Measurements from ENCODE around the gene C9orf40. TPM values are rescaled to one million over a fixed set of nuclear protein-coding genes. Genes with fewer than 3 reads are reported as not detected.
A peak's percentile ranks its signal among the peaks of the same experiment; 100 is the strongest.

The C9orf40 gene, protein sequence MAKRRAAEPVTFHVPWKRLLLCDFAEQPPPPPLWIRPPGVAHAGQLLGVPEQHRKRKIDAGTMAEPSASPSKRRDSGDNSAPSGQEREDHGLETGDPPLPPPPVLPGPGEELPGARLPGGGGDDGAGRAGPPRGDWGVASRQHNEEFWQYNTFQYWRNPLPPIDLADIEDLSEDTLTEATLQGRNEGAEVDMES
- polyA plus RNA-seq, result 1 to 10 TPM; 1.2 to 3.3 (median 3.3) TPM

- 0 to 1% (median 1%) methylated on average over 87 to 125 of the region's 125 CpGs for WGBS, 3 donors
Observed at GRCh38 chr9:74952201-74953151, at the start of gene C9orf40. C9orf40 (minus strand) TSS chr9:74952912; CDS start chr9:74952611, 301 bp downstream.

GRCh38 chr9:75001719-75002421, 49.2 kb upstream of the C9orf40 start:
- H3K27ac ChIP-seq (ENCODE audit: low read depth, low read length), result no peak overlapping the region
- WGBS, 3 donors, result 55 to 60% (median 58%) methylated on average over 4 of the region's 4 CpGs

More at GRCh38 chr9:74952201-74953151, at the start of gene C9orf40:
- peak within 1 kb of the TSS; percentile 94 for H3K27ac ChIP-seq (ENCODE audit: low read depth, low read length)

- WGBS, 3 donors, result 89 to 98% (median 97%) methylated on average over 2 of the region's 2 CpGs
- H3K27ac ChIP-seq (ENCODE audit: low read depth, low read length), result no peak overlapping the region
Observed at GRCh38 chr9:75000835-75001234, 48.1 kb upstream of the C9orf40 start.

GRCh38 chr9:74985041-74985440, 32.3 kb upstream of the C9orf40 start:
- H3K27ac ChIP-seq (ENCODE audit: low read depth, low read length), result no peak overlapping the region

GRCh38 chr9:74983709-74984108, 31.0 kb upstream of the C9orf40 start:
- no peak overlapping the region for H3K27ac ChIP-seq (ENCODE audit: low read depth, low read length)
- 98 to 100% (median 98%) methylated on average over 1 of the region's 1 CpG for WGBS, 3 donors

- WGBS, 3 donors, result 96 to 97% (median 96%) methylated on average over 4 of the region's 4 CpGs
- H3K27ac ChIP-seq (ENCODE audit: low read depth, low read length), result no peak overlapping the region
Observed at GRCh38 chr9:74979844-74980243, 27.1 kb upstream of the C9orf40 start.

GRCh38 chr9:74977287-74977686, 24.6 kb upstream of the C9orf40 start:
- H3K27ac ChIP-seq (ENCODE audit: low read depth, low read length), result no peak overlapping the region
- WGBS, 3 donors, result 86 to 94% (median 89%) methylated on average over 4 of the region's 4 CpGs

GRCh38 chr9:74975538-74975937, 22.8 kb upstream of the C9orf40 start:
- WGBS, 3 donors, result 97 to 99% (median 98%) methylated on average over 5 of the region's 5 CpGs
- H3K27ac ChIP-seq (ENCODE audit: low read depth, low read length), result no peak overlapping the region

DNA sequence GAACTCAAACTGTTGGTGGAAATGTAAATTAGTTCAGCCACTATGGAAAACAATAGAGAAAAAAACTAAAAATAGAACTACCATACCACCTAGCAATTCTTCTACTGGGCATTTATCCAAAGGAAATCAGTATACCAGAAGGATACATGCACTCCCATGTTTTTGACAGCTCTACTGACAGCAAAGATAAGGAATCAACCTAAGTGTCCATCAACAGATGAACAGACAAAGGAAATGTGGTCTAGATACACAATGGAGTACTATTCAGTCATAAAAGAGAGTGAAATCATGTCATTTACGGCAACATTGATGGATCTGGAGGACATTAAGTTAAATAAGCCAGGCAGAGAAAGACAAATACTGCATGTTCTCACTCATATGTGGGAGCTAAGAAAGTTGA, 21.8 kb upstream of the C9orf40 start:
- H3K27ac ChIP-seq (ENCODE audit: low read depth, low read length), result no peak overlapping the region
- WGBS, 3 donors, result 94 to 97% (median 97%) methylated on average over 1 of the region's 1 CpG

- H3K27ac ChIP-seq (ENCODE audit: low read depth, low read length), result no peak overlapping the region
Observed at GRCh38 chr9:74973714-74974113, 21.0 kb upstream of the C9orf40 start.

DNA sequence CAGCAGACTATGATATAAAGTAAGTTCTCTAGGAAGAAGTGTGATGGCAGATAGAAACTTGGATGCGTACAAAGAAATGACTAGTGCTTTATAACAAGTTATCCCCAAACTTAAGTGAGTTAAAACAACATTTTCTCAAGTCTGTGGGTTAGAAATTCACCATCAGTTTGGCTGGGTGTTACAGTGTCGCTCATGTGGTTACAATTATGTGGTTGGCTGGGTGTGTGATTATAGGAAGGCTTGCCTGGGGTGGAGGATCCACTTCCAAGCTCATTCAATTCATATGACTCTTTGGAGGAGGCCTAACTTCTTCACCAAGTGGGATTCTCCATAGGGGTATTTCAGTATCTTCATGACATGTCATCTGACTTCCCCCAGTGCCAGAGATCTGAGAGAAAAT, 10.3 kb upstream of the C9orf40 start:
- WGBS, 3 donors, result 97 to 100% (median 100%) methylated on average over 2 of the region's 2 CpGs
- no peak overlapping the region for H3K27ac ChIP-seq (ENCODE audit: low read depth, low read length)

- WGBS, 3 donors, result 96 to 100% (median 100%) methylated on average over 1 of the region's 1 CpG
- H3K27ac ChIP-seq (ENCODE audit: low read depth, low read length), result no peak overlapping the region
Observed at GRCh38 chr9:74961496-74961895, 8.8 kb upstream of the C9orf40 start.

GRCh38 chr9:74960561-74960960, 7.8 kb upstream of the C9orf40 start:
- WGBS, 3 donors, result 35 to 95% (median 56%) methylated on average over 2 of the region's 2 CpGs
- no peak overlapping the region for H3K27ac ChIP-seq (ENCODE audit: low read depth, low read length)

DNA sequence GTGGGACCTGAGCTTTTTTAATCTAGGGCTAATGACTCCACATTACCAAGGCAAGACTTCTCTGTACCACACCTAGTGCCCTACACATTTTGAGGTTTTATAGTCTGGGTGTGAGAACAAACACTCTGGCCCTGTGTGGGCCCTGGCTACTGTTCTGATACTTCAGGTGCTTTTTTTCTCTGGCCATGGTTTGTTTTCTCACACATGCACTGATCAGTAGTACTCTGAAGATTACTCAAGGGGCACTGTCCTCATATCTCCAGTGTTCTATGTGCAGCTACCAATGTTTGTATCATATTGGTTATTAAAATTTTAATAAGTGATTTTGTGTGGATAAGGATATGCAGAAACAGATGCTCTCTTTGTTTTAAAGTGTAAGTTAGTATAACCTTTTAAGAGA, 5.9 kb upstream of the C9orf40 start:
- no peak overlapping the region for H3K27ac ChIP-seq (ENCODE audit: low read depth, low read length)

GRCh38 chr9:74953235-74953751, 581 bp upstream of the C9orf40 start:
- 41 to 52% (median 41%) methylated on average over 8 of the region's 8 CpGs for WGBS, 3 donors
- H3K27ac ChIP-seq (ENCODE audit: low read depth, low read length), result no peak overlapping the region

DNA sequence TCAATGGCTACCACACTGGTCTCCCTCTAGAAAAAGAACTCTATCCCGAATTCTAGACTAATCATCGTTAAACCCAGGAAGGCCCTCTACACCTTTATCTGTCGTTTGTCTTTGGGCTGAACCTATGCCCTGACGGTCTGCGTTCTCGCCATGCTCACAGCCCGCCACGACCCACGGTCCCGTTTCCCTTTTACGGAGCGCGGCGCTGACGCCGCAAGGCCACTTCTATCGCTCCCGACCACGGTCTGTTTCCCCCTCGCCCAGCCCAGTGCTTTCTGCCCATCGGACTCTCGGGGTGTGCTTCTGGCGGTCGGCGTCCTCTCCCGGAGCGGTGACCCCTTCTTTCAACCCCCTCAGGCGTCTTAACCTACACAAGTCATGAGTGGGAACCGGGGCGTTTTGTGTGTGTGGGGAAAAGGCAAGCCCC, 974 bp downstream of the C9orf40 start:
- 0 to 1% (median 0%) methylated on average over 30 of the region's 30 CpGs for WGBS, 3 donors
- H3K27ac ChIP-seq (ENCODE audit: low read depth, low read length), result peak overlapping the region; percentile 20

DNA sequence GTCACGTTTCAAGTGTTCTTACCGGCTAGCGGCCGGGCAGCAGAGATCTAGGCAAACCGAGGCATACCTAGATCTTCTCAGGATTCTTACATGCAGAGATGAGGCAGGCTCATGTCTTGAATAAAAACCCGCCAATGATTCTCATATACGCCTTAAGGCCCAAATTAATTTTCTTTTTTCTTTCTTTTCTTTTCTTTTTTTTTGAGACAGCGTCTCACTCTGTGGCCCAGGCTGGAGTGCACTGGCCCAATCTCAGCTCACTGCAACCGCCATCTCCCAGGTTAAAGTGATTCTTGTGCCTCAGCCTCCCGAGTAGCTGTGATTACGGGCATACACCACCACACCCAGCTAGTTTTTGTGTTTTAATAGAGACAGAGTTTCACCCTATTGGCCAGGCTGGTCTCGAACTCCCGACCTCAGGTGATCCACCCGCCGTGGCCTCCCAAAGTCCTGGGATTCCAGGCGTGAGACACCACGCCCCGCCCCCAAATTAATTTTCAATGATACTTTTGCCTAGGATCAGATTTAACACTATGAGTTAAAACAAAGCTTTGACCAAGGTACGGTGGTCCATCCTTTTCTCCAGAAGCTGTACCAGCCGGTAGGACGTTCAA, 1.5 kb downstream of the C9orf40 start:
- WGBS, 3 donors, result 62 to 70% (median 69%) methylated on average over 21 of the region's 21 CpGs
- H3K27ac ChIP-seq (ENCODE audit: low read depth, low read length), result no peak overlapping the region
